H1 (cell line): ENCODE measurements around the gene OR2M4. TPM values are rescaled to one million over a fixed set of nuclear protein-coding genes. Genes with fewer than 3 reads are reported as not detected.

Source experiments
- CTCF ChIA-PET: fragments of 300-600 bp; sonication (Branson Sonifier 250); formaldehyde crosslinking; loops from one replicate; lab custom pipeline; 2021; ENCODE audit not compliant: partially characterized antibody; lab: Charles Lee
- POLR2A ChIA-PET: fragments of 300-600 bp; sonication (Branson Sonifier 250); formaldehyde crosslinking; loops from one replicate; lab custom pipeline; 2021; ENCODE audit warnings: inconsistent platforms; ENCODE audit not compliant: partially characterized antibody; lab: Charles Lee
- DNase-seq, 2 experiments: peaks; one replicate each; pipeline versions ENCODE4 v3.0.0 to v3.0.0-alpha.2; 2010 to 2022; ENCODE audit warnings: low spot score in 2 of 2, low read depth in 1 of 2, mixed read lengths in 1 of 2
- FAIRE-seq: peaks from 2 replicates; lab custom pipeline; 2011; peaks lifted over from hg19 to GRCh38; lab: Jason Lieb, UNC
- H2AFZ ChIP-seq: 2 replicates; pipeline ENCODE4 v1.8.1; 2012; ENCODE audit warnings: low read length, inconsistent platforms
- H2AK5ac ChIP-seq: 2 replicates; pipeline ENCODE4 v1.6.1; 2013; ENCODE audit warnings: low read depth, low read length
- H2BK120ac ChIP-seq: replicated peaks from 2 replicates; pipeline ENCODE3; 2013; ENCODE audit warnings: low read depth, low read length, inconsistent platforms
- H2BK12ac ChIP-seq: 2 replicates; pipeline ENCODE4 v1.6.1; 2013; ENCODE audit warnings: low read depth, low read length
- H2BK15ac ChIP-seq: 2 replicates; pipeline ENCODE4 v1.6.1; 2013; ENCODE audit warnings: low read length
- H2BK20ac ChIP-seq: 2 replicates; pipeline ENCODE4 v1.6.1; 2013; ENCODE audit warnings: low read length
- H2BK5ac ChIP-seq: 2 replicates; pipeline ENCODE4 v1.6.1; 2013; ENCODE audit warnings: low read depth, low read length
- H3K14ac ChIP-seq: 2 replicates; pipeline ENCODE4 v1.6.1; 2013; ENCODE audit warnings: inconsistent platforms; ENCODE audit not compliant: insufficient read length
- H3K18ac ChIP-seq: 2 replicates; pipeline ENCODE4 v1.6.1; 2013; ENCODE audit warnings: low read length; ENCODE audit errors: extremely low read depth
- H3K23ac ChIP-seq: 2 replicates; pipeline ENCODE4 v1.6.1; 2013; ENCODE audit warnings: inconsistent platforms; ENCODE audit not compliant: insufficient read length
- H3K23me2 ChIP-seq: 2 replicates; pipeline ENCODE4 v1.6.1; 2013; ENCODE audit warnings: low read depth, low read length
- H3K27ac ChIP-seq: 2 replicates; pipeline ENCODE4 v1.6.1; 2011; ENCODE audit warnings: low read depth, low read length, inconsistent platforms
- H3K27me3 ChIP-seq, 4 experiments: replicated peaks in 1 of 4; 1 replicate in 1 of 4; 2 replicates in 3 of 4; pipeline versions ENCODE4 v1.6.1 to v1.8.1; 2011 to 2013; ENCODE audit warnings: low read length in 3 of 4, mild to moderate bottlenecking in 3 of 4, inconsistent platforms in 2 of 4, mixed read lengths in 2 of 4, moderate library complexity in 1 of 4; ENCODE audit not compliant: control insufficient read depth in 3 of 4, insufficient read depth in 3 of 4; ENCODE audit errors: extremely low read depth in 1 of 4
- H3K36me3 ChIP-seq, 4 experiments: 2 replicates each; pipeline versions ENCODE4 v1.6.1 to v1.8.1; 2011 to 2013; ENCODE audit warnings: mild to moderate bottlenecking in 4 of 4, low read length in 3 of 4, moderate library complexity in 2 of 4, control low read depth in 1 of 4, inconsistent platforms in 1 of 4; ENCODE audit not compliant: insufficient read depth in 4 of 4, control insufficient read depth in 2 of 4
- H3K4ac ChIP-seq: replicated peaks from 2 replicates; pipeline ENCODE3; 2013; ENCODE audit warnings: low read length, low read depth, mixed read lengths, inconsistent platforms; ENCODE audit not compliant: insufficient read length
- H3K4me1 ChIP-seq, 4 experiments: replicated peaks in 1 of 4; 1 replicate in 1 of 4; 2 replicates in 3 of 4; pipeline versions ENCODE4 v1.6.1 to v1.8.1; 2011 to 2013; ENCODE audit warnings: low read length in 3 of 4, inconsistent platforms in 2 of 4, mixed read lengths in 1 of 4; ENCODE audit not compliant: insufficient read depth in 4 of 4, control insufficient read depth in 3 of 4
- H3K4me2 ChIP-seq, 2 experiments: 2 replicates each; pipeline versions ENCODE4 v1.6.1 to v1.8.1; 2011 to 2013; ENCODE audit warnings: low read depth in 2 of 2, low read length in 2 of 2, control low read depth in 1 of 2, inconsistent platforms in 1 of 2, mild to moderate bottlenecking in 1 of 2; ENCODE audit not compliant: insufficient read depth in 1 of 2
- H3K4me3 ChIP-seq, 4 experiments: fragments of 200-600, 300-600 bp in 1 of 4; sonication (generic), shearing (Covaris generic), sonication (Bioruptor Twin) in 1 of 4; 2 replicates each; pipeline versions ENCODE4 v1.5.1 to v1.8.1; 2011 to 2016; ENCODE audit warnings: low read length in 4 of 4, low read depth in 3 of 4, control low read depth in 2 of 4, inconsistent platforms in 2 of 4, mild to moderate bottlenecking in 2 of 4, mixed read lengths in 1 of 4, moderate library complexity in 1 of 4; ENCODE audit not compliant: insufficient read depth in 2 of 4; ENCODE audit errors: extremely low read depth in 1 of 4
- H3K56ac ChIP-seq: replicated peaks from 2 replicates; pipeline ENCODE3; 2013; ENCODE audit warnings: low read depth, mild to moderate bottlenecking, mixed read lengths, low read length, inconsistent platforms; ENCODE audit not compliant: insufficient read length
- H3K79me1 ChIP-seq: 2 replicates; pipeline ENCODE4 v1.6.1; 2013; ENCODE audit warnings: low read depth, low read length, control low read depth
- H3K79me2 ChIP-seq, 2 experiments: 2 replicates each; pipeline versions ENCODE4 v1.6.1 to v1.8.1; 2012 to 2013; ENCODE audit warnings: low read length in 2 of 2, mild to moderate bottlenecking in 2 of 2, inconsistent platforms in 1 of 2; ENCODE audit not compliant: insufficient read depth in 2 of 2, control insufficient read depth in 1 of 2
- H3K9ac ChIP-seq, 4 experiments: replicated peaks in 1 of 4; 1 replicate in 1 of 4; 2 replicates in 3 of 4; pipeline versions ENCODE4 v1.6.1 to v1.8.1; 2011 to 2013; ENCODE audit warnings: low read depth in 3 of 4, low read length in 3 of 4, control low read depth in 2 of 4, mild to moderate bottlenecking in 2 of 4, moderate library complexity in 2 of 4, inconsistent platforms in 1 of 4; ENCODE audit errors: extremely low read depth in 1 of 4
- H3K9me3 ChIP-seq, 2 experiments: 2 replicates each; pipeline versions ENCODE4 v1.6.1 to v1.8.1; 2012 to 2013; ENCODE audit warnings: mild to moderate bottlenecking in 2 of 2, moderate library complexity in 2 of 2, control low read depth in 1 of 2, inconsistent platforms in 1 of 2, low read depth in 1 of 2, low read length in 1 of 2, mixed read lengths in 1 of 2; ENCODE audit not compliant: insufficient read depth in 2 of 2
- H4K20me1 ChIP-seq, 2 experiments: replicated peaks in 1 of 2; 2 replicates each; pipeline versions ENCODE3 to v1.8.1; 2011 to 2013; ENCODE audit warnings: inconsistent platforms in 2 of 2, low read length in 2 of 2, mild to moderate bottlenecking in 1 of 2; ENCODE audit not compliant: insufficient read depth in 2 of 2, control insufficient read depth in 1 of 2
- H4K5ac ChIP-seq: 2 replicates; pipeline ENCODE4 v1.6.1; 2013; ENCODE audit warnings: low read length, low read depth, mixed read lengths, inconsistent platforms; ENCODE audit not compliant: insufficient read length
- H4K8ac ChIP-seq: 2 replicates; pipeline ENCODE4 v1.8.0; 2013; ENCODE audit warnings: mild to moderate bottlenecking, moderate library complexity, low read length, inconsistent platforms; ENCODE audit not compliant: insufficient read depth; ENCODE audit errors: extremely low read depth
- H4K91ac ChIP-seq: replicated peaks from 2 replicates; pipeline ENCODE3; 2013; ENCODE audit warnings: low read length, mixed read lengths, inconsistent platforms; ENCODE audit not compliant: insufficient read length
- BRCA1 ChIP-seq: IDR thresholded peaks from 2 replicates; pipeline ENCODE4 v1.6.1; 2012; ENCODE audit warnings: low read depth, low read length, improper control_type of control experiment
- CBX5 ChIP-seq: fragments of 300-800, 300-1000 bp; sonication (generic); IDR thresholded peaks from 2 replicates; pipeline ENCODE4 v1.7.1; 2016; ENCODE audit warnings: antibody characterized with exemption, low read length, low read depth
- CBX8 ChIP-seq: fragments of 300-800, 300-1000 bp; sonication (generic); IDR thresholded peaks from 2 replicates; pipeline ENCODE4 v1.7.1; 2016; ENCODE audit warnings: low read depth, low read length, borderline replicate concordance
- CHD2 ChIP-seq: IDR thresholded peaks from 2 replicates; pipeline ENCODE4 v1.6.1; 2012; ENCODE audit warnings: low read length, improper control_type of control experiment
- CREB1 ChIP-seq: IDR thresholded peaks from 2 replicates; pipeline ENCODE4 v1.6.1; 2012; ENCODE audit warnings: inconsistent platforms
- GABPA ChIP-seq: IDR thresholded peaks from 2 replicates; pipeline ENCODE4 v1.6.1; 2011; ENCODE audit warnings: mild to moderate bottlenecking, low read length, moderate library complexity, borderline replicate concordance; ENCODE audit not compliant: insufficient read depth
- RFX5 ChIP-seq: IDR thresholded peaks from 2 replicates; pipeline ENCODE4 v1.6.1; 2011; ENCODE audit warnings: low read depth, low read length, improper control_type of control experiment, borderline replicate concordance
- SIN3A ChIP-seq, 2 experiments: IDR thresholded peaks in 1 of 2; conservative IDR thresholded peaks in 1 of 2; 2 replicates each; pipeline ENCODE4 v1.6.1; 2011 to 2012; ENCODE audit warnings: low read length in 2 of 2, improper control_type of control experiment in 1 of 2, low read depth in 1 of 2, mild to moderate bottlenecking in 1 of 2
- SIRT6 ChIP-seq: IDR thresholded peaks from one replicate; pipeline ENCODE4 v1.7.1; 2012; ENCODE audit warnings: low read length, inconsistent platforms
- TAF7 ChIP-seq: optimal IDR thresholded peaks from 2 replicates; pipeline ENCODE3; 2011; ENCODE audit warnings: low read depth, mild to moderate bottlenecking, inconsistent platforms, low read length, moderate library complexity, borderline replicate concordance
- YY1 ChIP-seq: IDR thresholded peaks from 2 replicates; pipeline ENCODE4 v1.6.1; 2011; ENCODE audit warnings: low read depth, mild to moderate bottlenecking, low read length
- WGBS, 2 experiments: shearing (Covaris generic) in 1 of 2; methylation state at CpG; one replicate each; pipeline versions ENCODE4 v1.1.6 to v1.1.7; 2013 to 2015; ENCODE audit warnings: low lambda C conversion rate in 2 of 2, mixed read lengths in 2 of 2, inconsistent platforms in 1 of 2, low coverage in 1 of 2, missing lambda C conversion rate in 1 of 2; ENCODE audit not compliant: insufficient replicate concordance in 2 of 2, insufficient coverage in 1 of 2, insufficient read length in 1 of 2; ENCODE audit errors: extremely low coverage in 1 of 2, missing lambda C conversion rate in 1 of 2; 5-methylcytosine and 5-hydroxymethylcytosine counted together
- polyA plus RNA-seq, 7 experiments: library from polyadenylated mRNA; depleted of rRNA in 3 of 7; stranded (reverse) in 5 of 7; unstranded in 2 of 7; fragments of >200 nt in 5 of 7; fragments of 200-250 nt in 2 of 7; gene quantifications; 1 replicate in 5 of 7; 2 replicates in 1 of 7; 4 replicates in 1 of 7; pipeline versions ENCODE4 v1.2.1 to v1.2.3, GENCODE V29; 2011 to 2013; ENCODE audit warnings: missing spikeins in 2 of 7, mixed read lengths in 2 of 7
- total RNA-seq: library from RNA; stranded (reverse); fragmentation: NEBNext Ultra II Directional; extraction: Animal tissue kit (Norgen Biotek cat#: 25700); gene quantifications from 2 replicates; pipeline ENCODE4 v1.2.1, GENCODE V29; 2021
- TF ChIP-seq, protein P1 (sequence below), 3 experiments: IDR thresholded peaks; 1 replicate in 2 of 3; 2 replicates in 1 of 3; pipeline versions ENCODE4 v1.5.1 to v1.6.1; 2011; ENCODE audit warnings: low read length in 3 of 3, mild to moderate bottlenecking in 3 of 3, inconsistent platforms in 2 of 3, low read depth in 1 of 3, moderate library complexity in 1 of 3; ENCODE audit not compliant: insufficient read depth in 1 of 3; ENCODE audit errors: control extremely low read depth in 1 of 3

OR2M4 gene
- total and polyA plus RNA-seq, 2 of the 8 experiments (the other 6 are each of a cell fraction or from before 2014, with no cell fraction given) = not detected

- Histone ChIP-seq H2BK20ac (no peak overlapping the region), H2BK12ac (no peak overlapping the region), H3K36me3 (no peaks in the 10 kb centered on the region), H3K9ac (no peak overlapping the region), H2AK5ac (no peak overlapping the region), H4K5ac (no peak overlapping the region), H3K23me2 (no peaks in the 10 kb centered on the region), H3K27ac (no peak overlapping the region), H2BK120ac (no peak overlapping the region), H3K23ac (no peak overlapping the region), H3K27me3 (no peaks in the 10 kb centered on the region), H3K79me1 (no peaks in the 10 kb centered on the region), H2BK15ac (no peak overlapping the region), H3K79me2 (no peaks in the 10 kb centered on the region), H2BK5ac (no peak overlapping the region), H3K14ac (no peak overlapping the region), H4K91ac (no peak overlapping the region), H3K18ac (no peak overlapping the region), H3K4ac (no peak overlapping the region), H3K9me3 (peaks cover 58 to 69% of the 10 kb centered on the region in 2 experiments), H3K56ac (no peak overlapping the region), H4K8ac (no peak overlapping the region), H3K4me3 (no peak overlapping the region), H3K4me2 (no peak overlapping the region), H3K4me1 (no peaks in the 10 kb centered on the region), H4K20me1 (no peaks in the 10 kb centered on the region), H2AFZ (no peak overlapping the region)
- WGBS, 2 experiments = 86% methylated on average over 6 of the region's 6 CpGs; no CpG with 5 or more reads in 1 of the 2 experiments
- no peak for FAIRE-seq
- CTCF ChIA-PET = no interaction called here
- no peak for DNase-seq
- POLR2A ChIA-PET = no interaction called here
- TF ChIP-seq BRCA1 (no peak), YY1 (no peak), CBX5 (no peak), SIRT6 (no peak), GABPA (no peak), CREB1 (no peak), SIN3A (conservative IDR thresholded peaks at IDR 0.05 in 1 of 2, IDR thresholded peaks at IDR 0.05 in 1 of 2; ENCODE audit: low read depth in 1 of 2, low read length in 2 of 2) (no peak), CBX8 (no peak), TAF7 (no peak), RFX5 (no peak), CHD2 (no peak)
- TF ChIP-seq, protein P1, sequence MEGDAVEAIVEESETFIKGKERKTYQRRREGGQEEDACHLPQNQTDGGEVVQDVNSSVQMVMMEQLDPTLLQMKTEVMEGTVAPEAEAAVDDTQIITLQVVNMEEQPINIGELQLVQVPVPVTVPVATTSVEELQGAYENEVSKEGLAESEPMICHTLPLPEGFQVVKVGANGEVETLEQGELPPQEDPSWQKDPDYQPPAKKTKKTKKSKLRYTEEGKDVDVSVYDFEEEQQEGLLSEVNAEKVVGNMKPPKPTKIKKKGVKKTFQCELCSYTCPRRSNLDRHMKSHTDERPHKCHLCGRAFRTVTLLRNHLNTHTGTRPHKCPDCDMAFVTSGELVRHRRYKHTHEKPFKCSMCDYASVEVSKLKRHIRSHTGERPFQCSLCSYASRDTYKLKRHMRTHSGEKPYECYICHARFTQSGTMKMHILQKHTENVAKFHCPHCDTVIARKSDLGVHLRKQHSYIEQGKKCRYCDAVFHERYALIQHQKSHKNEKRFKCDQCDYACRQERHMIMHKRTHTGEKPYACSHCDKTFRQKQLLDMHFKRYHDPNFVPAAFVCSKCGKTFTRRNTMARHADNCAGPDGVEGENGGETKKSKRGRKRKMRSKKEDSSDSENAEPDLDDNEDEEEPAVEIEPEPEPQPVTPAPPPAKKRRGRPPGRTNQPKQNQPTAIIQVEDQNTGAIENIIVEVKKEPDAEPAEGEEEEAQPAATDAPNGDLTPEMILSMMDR (IDR thresholded peaks at IDR 0.05; ENCODE audit: control extremely low read depth in 1 of 3, insufficient read depth in 1 of 3, low read depth in 1 of 3, low read length in 3 of 3) = no peak
Measured at GRCh38 chr1:248229360-248229908, 1.8 kb upstream of the OR2M4 start.
